ENCODE data around the gene GJC2.

Gene GJC2

GRCh38 chr1:228161866-228162265 lies 12.1 kb downstream of the GJC2 start:
- Histone ChIP-seq H3K79me2 (ENCODE audit: control insufficient read depth, insufficient read depth, low read length, poor library complexity) (peaks cover 8% of the 10 kb centered on the region), H4K8ac (ENCODE audit: low read depth, low read length) (no peak overlapping the region), H2AK5ac (ENCODE audit: low read length) (no peak overlapping the region), H4K12ac (ENCODE audit: low read depth, low read length) (no peak overlapping the region), H3K9ac (ENCODE audit: low read length) (no peak overlapping the region), H3K4me2 (ENCODE audit: low read length) (no peak overlapping the region), H4K91ac (ENCODE audit: low read depth, low read length) (no peak overlapping the region), H3K9me3 (ENCODE audit: insufficient read depth, low read depth, low read length) (no peaks in the 10 kb centered on the region), H3K18ac (ENCODE audit: low read length) (no peak overlapping the region), H3K79me1 (ENCODE audit: low read length) (peaks cover 21% of the 10 kb centered on the region), H3K4me1 (ENCODE audit: control insufficient read depth in 1 of 2, insufficient read depth in 2 of 2, low read length in 2 of 2) (peaks cover 21 to 23% of the 10 kb centered on the region in 2 experiments), H3K4me3 (ENCODE audit: low read depth, low read length) (no peak overlapping the region), H2BK5ac (ENCODE audit: low read depth, low read length, poor library complexity) (no peak overlapping the region), H2AFZ (ENCODE audit: insufficient read depth, low read length, poor library complexity) (no peak overlapping the region), H2BK12ac (ENCODE audit: low read length) (no peak overlapping the region), H3K27ac (ENCODE audit: low read depth, low read length) (no peak overlapping the region), H3K27me3 (ENCODE audit: insufficient read depth, low read length) (no peaks in the 10 kb centered on the region), H3K23ac (ENCODE audit: low read length) (no peak overlapping the region), H3K36me3 (ENCODE audit: control insufficient read depth in 1 of 2, insufficient read depth in 2 of 2, low read length in 2 of 2) (peaks cover 0 to 4% of the 10 kb centered on the region in 2 experiments), H3K4ac (ENCODE audit: low read depth, low read length) (no peak overlapping the region), H2BK120ac (ENCODE audit: insufficient read depth, low read length, poor library complexity) (no peak overlapping the region), H3K14ac (ENCODE audit: low read length) (no peak overlapping the region)
- no CpG with 5 or more reads among the region's 9 CpGs for WGBS (ENCODE audit: extremely low coverage, insufficient coverage, insufficient read length)
- DNase-seq = no peak

GRCh38 chr1:228162286-228163006 lies 12.7 kb downstream of the GJC2 start:
- H3K27me3 ChIP-seq (ENCODE audit: insufficient read depth, low read length) = no peaks in the 10 kb centered on the region
- no peak overlapping the region for H3K4ac ChIP-seq (ENCODE audit: low read depth, low read length)
- peak overlapping the region; percentile 2 for H2BK120ac ChIP-seq (ENCODE audit: insufficient read depth, low read length, poor library complexity)
- no peak overlapping the region for H2BK5ac ChIP-seq (ENCODE audit: low read depth, low read length, poor library complexity)
- H2AK5ac ChIP-seq (ENCODE audit: low read length) = peak overlapping the region; percentile 31
- H3K14ac ChIP-seq (ENCODE audit: low read length) = peak overlapping the region; percentile 29
- H3K79me1 ChIP-seq (ENCODE audit: low read length) = peaks cover 21% of the 10 kb centered on the region
- H3K4me2 ChIP-seq (ENCODE audit: low read length) = no peak overlapping the region
- H3K18ac ChIP-seq (ENCODE audit: low read length) = peak overlapping the region; percentile 18
- H2BK12ac ChIP-seq (ENCODE audit: low read length) = peak overlapping the region; percentile 51
- DNase-seq = no peak
- peak overlapping the region; percentile 30 for H4K91ac ChIP-seq (ENCODE audit: low read depth, low read length)
- H3K27ac ChIP-seq (ENCODE audit: low read depth, low read length) = peak overlapping the region; percentile 11
- H3K4me1 ChIP-seq (ENCODE audit: control insufficient read depth in 1 of 2, insufficient read depth in 2 of 2, low read length in 2 of 2) = peaks cover 21 to 23% of the 10 kb centered on the region in 2 experiments
- no peak overlapping the region for H2AFZ ChIP-seq (ENCODE audit: insufficient read depth, low read length, poor library complexity)
- peak overlapping the region; percentile 38 for H4K12ac ChIP-seq (ENCODE audit: low read depth, low read length)
- H3K79me2 ChIP-seq (ENCODE audit: control insufficient read depth, insufficient read depth, low read length, poor library complexity) = peaks cover 8% of the 10 kb centered on the region
- H3K9me3 ChIP-seq (ENCODE audit: insufficient read depth, low read depth, low read length) = no peaks in the 10 kb centered on the region
- no peak overlapping the region for H3K23ac ChIP-seq (ENCODE audit: low read length)
- peaks cover 0 to 4% of the 10 kb centered on the region in 2 experiments for H3K36me3 ChIP-seq (ENCODE audit: control insufficient read depth in 1 of 2, insufficient read depth in 2 of 2, low read length in 2 of 2)
- no CpG with 5 or more reads among the region's 14 CpGs for WGBS (ENCODE audit: extremely low coverage, insufficient coverage, insufficient read length)
- H3K9ac ChIP-seq (ENCODE audit: low read length) = no peak overlapping the region
- no peak overlapping the region for H3K4me3 ChIP-seq (ENCODE audit: low read depth, low read length)
- peak overlapping the region; percentile 56 for H4K8ac ChIP-seq (ENCODE audit: low read depth, low read length)

GRCh38 chr1:228163007-228163753 lies 13.4 kb downstream of the GJC2 start:
- H3K79me1 ChIP-seq (ENCODE audit: low read length) = peaks cover 21% of the 10 kb centered on the region
- peaks cover 21 to 23% of the 10 kb centered on the region in 2 experiments for H3K4me1 ChIP-seq (ENCODE audit: control insufficient read depth in 1 of 2, insufficient read depth in 2 of 2, low read length in 2 of 2)
- H3K36me3 ChIP-seq (ENCODE audit: control insufficient read depth in 1 of 2, insufficient read depth in 2 of 2, low read length in 2 of 2) = peaks cover 0 to 4% of the 10 kb centered on the region in 2 experiments
- H2AK5ac ChIP-seq (ENCODE audit: low read length) = peak overlapping the region; percentile 42
- H2BK12ac ChIP-seq (ENCODE audit: low read length) = peak overlapping the region; percentile 35
- H3K4me2 ChIP-seq (ENCODE audit: low read length) = no peak overlapping the region
- H2BK5ac ChIP-seq (ENCODE audit: low read depth, low read length, poor library complexity) = no peak overlapping the region
- no peak overlapping the region for H2AFZ ChIP-seq (ENCODE audit: insufficient read depth, low read length, poor library complexity)
- H3K4ac ChIP-seq (ENCODE audit: low read depth, low read length) = no peak overlapping the region
- peak overlapping the region; percentile 29 for H4K8ac ChIP-seq (ENCODE audit: low read depth, low read length)
- WGBS (ENCODE audit: extremely low coverage, insufficient coverage, insufficient read length) = no CpG with 5 or more reads among the region's 30 CpGs
- H3K9me3 ChIP-seq (ENCODE audit: insufficient read depth, low read depth, low read length) = no peaks in the 10 kb centered on the region
- peak overlapping the region; percentile 2 for H2BK120ac ChIP-seq (ENCODE audit: insufficient read depth, low read length, poor library complexity)
- peaks cover 8% of the 10 kb centered on the region for H3K79me2 ChIP-seq (ENCODE audit: control insufficient read depth, insufficient read depth, low read length, poor library complexity)
- H3K18ac ChIP-seq (ENCODE audit: low read length) = no peak overlapping the region
- H3K14ac ChIP-seq (ENCODE audit: low read length) = peak overlapping the region; percentile 6
- no peak overlapping the region for H3K4me3 ChIP-seq (ENCODE audit: low read depth, low read length)
- no peak overlapping the region for H3K23ac ChIP-seq (ENCODE audit: low read length)
- H3K9ac ChIP-seq (ENCODE audit: low read length) = no peak overlapping the region
- H4K12ac ChIP-seq (ENCODE audit: low read depth, low read length) = peak overlapping the region; percentile 38
- peak overlapping the region; percentile 19 for H3K27ac ChIP-seq (ENCODE audit: low read depth, low read length)
- no peaks in the 10 kb centered on the region for H3K27me3 ChIP-seq (ENCODE audit: insufficient read depth, low read length)
- peak; percentile 32 to 35 for DNase-seq
- H4K91ac ChIP-seq (ENCODE audit: low read depth, low read length) = peak overlapping the region; percentile 59

- Histone ChIP-seq H3K79me2 (ENCODE audit: control insufficient read depth, insufficient read depth, low read length, poor library complexity) (peaks cover 8% of the 10 kb centered on the region), H2BK120ac (ENCODE audit: insufficient read depth, low read length, poor library complexity) (no peak overlapping the region), H3K9me3 (ENCODE audit: insufficient read depth, low read depth, low read length) (no peaks in the 10 kb centered on the region), H2AK5ac (ENCODE audit: low read length) (no peak overlapping the region), H3K4me2 (ENCODE audit: low read length) (no peak overlapping the region), H3K36me3 (ENCODE audit: control insufficient read depth in 1 of 2, insufficient read depth in 2 of 2, low read length in 2 of 2) (peaks cover 0 to 4% of the 10 kb centered on the region in 2 experiments), H2BK5ac (ENCODE audit: low read depth, low read length, poor library complexity) (no peak overlapping the region), H2AFZ (ENCODE audit: insufficient read depth, low read length, poor library complexity) (peak overlapping the region; percentile 47), H3K4me1 (ENCODE audit: control insufficient read depth in 1 of 2, insufficient read depth in 2 of 2, low read length in 2 of 2) (peaks cover 21 to 23% of the 10 kb centered on the region in 2 experiments), H4K12ac (ENCODE audit: low read depth, low read length) (peak overlapping the region; percentile 27), H3K14ac (ENCODE audit: low read length) (no peak overlapping the region), H4K8ac (ENCODE audit: low read depth, low read length) (no peak overlapping the region), H2BK12ac (ENCODE audit: low read length) (no peak overlapping the region), H3K23ac (ENCODE audit: low read length) (no peak overlapping the region), H3K79me1 (ENCODE audit: low read length) (peaks cover 21% of the 10 kb centered on the region), H3K4me3 (ENCODE audit: low read depth, low read length) (no peak overlapping the region), H3K9ac (ENCODE audit: low read length) (peak overlapping the region; percentile 14), H3K27me3 (ENCODE audit: insufficient read depth, low read length) (no peaks in the 10 kb centered on the region), H3K4ac (ENCODE audit: low read depth, low read length) (no peak overlapping the region), H4K91ac (ENCODE audit: low read depth, low read length) (no peak overlapping the region), H3K27ac (ENCODE audit: low read depth, low read length) (no peak overlapping the region), H3K18ac (ENCODE audit: low read length) (no peak overlapping the region)
- WGBS (ENCODE audit: extremely low coverage, insufficient coverage, insufficient read length) = no CpG with 5 or more reads among the region's 10 CpGs
- no peak for DNase-seq
These were observed 14.2 kb downstream of the GJC2 start for GRCh38 chr1:228163776-228164519.

All from trophoblast cell (in vitro differentiated cells and primary cell).